ENCODE data around the gene HCFC1. TPM values are rescaled to one million over a fixed set of nuclear protein-coding genes. Genes with fewer than 3 reads are reported as not detected.

Gene HCFC1
- total and polyA plus RNA-seq, 5 experiments from 2014 or later, result 3.3 to 64.9 (median 11.9) TPM

- Mint-ChIP-seq H3K4me3 (peak overlapping the region in 2 of 10 donors; percentile 37 to 43), H3K9me3 (peaks cover 0 to 6% (median 0%) of the 10 kb centered on the region in 9 donors), H3K4me1 (peaks cover 27 to 58% (median 50%) of the 10 kb centered on the region in 4 donors), H3K36me3 (peaks cover 0 to under 1% (median 0%) of the 10 kb centered on the region in 3 donors), H3K27ac (peak overlapping the region in 1 of 10 donors; percentile 41), H3K27me3 (peaks cover 0 to 1% (median 0%) of the 10 kb centered on the region in 5 donors)
- ATAC-seq (no peak), DNase-seq (no peak)
- POLR2A ChIA-PET, result interaction anchor here (0.7 to 11.6 kb wide), 3 partner anchors 22 to 142 kb away, joined by 4 to 144 read pairs (median 4); partner anchors contain the start of gene ARHGAP4
These were observed 69.2 kb downstream of the HCFC1 start for GRCh38 chrX:153902385-153902784.

DNA sequence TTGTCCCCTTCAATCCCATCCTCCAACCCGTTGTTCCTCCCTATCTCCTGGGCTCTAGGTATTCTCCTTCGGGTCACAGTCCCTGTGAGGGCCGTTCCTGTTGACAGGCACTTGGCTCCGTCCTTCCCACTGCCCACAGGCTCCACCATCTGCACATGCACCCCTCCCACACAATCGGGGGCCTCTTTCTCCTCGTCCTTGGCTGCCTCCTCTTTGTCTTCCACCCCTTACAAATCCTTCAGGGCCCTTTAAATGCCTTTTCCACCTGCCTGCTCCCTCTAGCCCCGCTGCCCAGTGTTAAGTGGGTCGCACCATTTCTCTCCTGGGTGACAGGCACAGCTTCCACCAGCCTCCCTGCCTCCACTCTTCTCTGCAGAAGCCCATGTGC, 69.9 kb downstream of the HCFC1 start:
- no peak for ATAC-seq
- Mint-ChIP-seq H3K4me3 (peak overlapping the region in 8 of 10 donors; percentile 43 to 76 (median 57)), H3K4me1 (peaks cover 27 to 58% (median 50%) of the 10 kb centered on the region in 4 donors), H3K27ac (peak overlapping the region in 8 of 10 donors; percentile 34 to 84 (median 60)), H3K27me3 (peaks cover 0 to 1% (median 0%) of the 10 kb centered on the region in 5 donors), H3K36me3 (no peaks in the 10 kb centered on the region), H3K9me3 (peaks cover 0 to 6% (median 0%) of the 10 kb centered on the region in 9 donors)
- POLR2A ChIA-PET, result interaction anchor here (0.7 to 11.6 kb wide), 3 partner anchors 23 to 142 kb away, joined by 4 to 144 read pairs (median 4); partner anchors contain the start of gene ARHGAP4
- no peak for DNase-seq

GRCh38 chrX:153900831-153901752, 70.5 kb downstream of the HCFC1 start:
- Mint-ChIP-seq H3K9me3 (peaks cover 0 to 6% (median 0%) of the 10 kb centered on the region in 9 donors), H3K4me1 (peaks cover 30 to 57% (median 49%) of the 10 kb centered on the region in 4 donors), H3K27ac (peak overlapping the region in 7 of 10 donors; percentile 9 to 85 (median 37)), H3K4me3 (peak overlapping the region; percentile 3 to 76 (median 64)), H3K36me3 (no peaks in the 10 kb centered on the region), H3K27me3 (peaks cover 0 to 1% (median 0%) of the 10 kb centered on the region in 5 donors)
- POLR2A ChIA-PET, result interaction anchor here (0.7 to 1.4 kb wide), 6 partner anchors 8 to 330 kb away, joined by 3 to 5 read pairs (median 4); no protein-coding TSS in a partner anchor
- ATAC-seq, result peak; percentile 83 to 88
- peak; percentile 37 to 80 (median 56) for DNase-seq

GRCh38 chrX:153897899-153898298, 73.7 kb downstream of the HCFC1 start:
- POLR2A ChIA-PET, result interaction anchor here (0.7 kb wide), 1 partner anchor 430 kb away, joined by 4 read pairs; no protein-coding TSS in a partner anchor
- Mint-ChIP-seq H3K9me3 (peaks cover 0 to 7% (median 0%) of the 10 kb centered on the region in 9 donors), H3K4me1 (peaks cover 13 to 31% (median 27%) of the 10 kb centered on the region in 4 donors), H3K36me3 (no peaks in the 10 kb centered on the region), H3K27me3 (peaks cover 0 to 1% (median 0%) of the 10 kb centered on the region in 5 donors), H3K27ac (no peak overlapping the region), H3K4me3 (no peak overlapping the region)
- no peak for DNase-seq
- ATAC-seq, result no peak

Small RNA genes lying within 50 kb of the gene (microRNA-seq; reads per million reads assigned to microRNA genes)
- gene MIR3202-1 (ENCODE audit: borderline microRNAs expressed) (not detected), gene MIR3202-2 (ENCODE audit: borderline microRNAs expressed) (not detected), gene MIR718 (ENCODE audit: borderline microRNAs expressed) (not detected)

Other genes starting within 250 kb of the HCFC1 start
- 100 to 1,000 TPM; 108 to 118 TPM for gene BCAP31, start 247.4 kb downstream of the HCFC1 start, total RNA-seq
- 100 to 1,000 TPM; 298 to 328 (median 319) TPM for gene BCAP31, start 247.4 kb downstream of the HCFC1 start, polyA plus RNA-seq
- gene ABCD1, start 247.0 kb downstream of the HCFC1 start, total RNA-seq, result 1 to 10 TPM; 5.8 to 7.3 TPM
- 1 to 10 TPM; 1.1 to 2.1 (median 2.0) TPM for gene ABCD1, start 247.0 kb downstream of the HCFC1 start, polyA plus RNA-seq
- under 1 TPM; 0.34 to 0.41 TPM for gene PLXNB3, start 207.6 kb downstream of the HCFC1 start, total RNA-seq
- not detected for gene PLXNB3, start 207.6 kb downstream of the HCFC1 start, polyA plus RNA-seq
- gene SRPK3, start 190.8 kb downstream of the HCFC1 start, total RNA-seq, result not detected
- not detected for gene SRPK3, start 190.8 kb downstream of the HCFC1 start, polyA plus RNA-seq
- gene IDH3G, start 177.4 kb downstream of the HCFC1 start, total RNA-seq, result 10 to 100 TPM; 47.7 to 51.2 TPM
- gene IDH3G, start 177.4 kb downstream of the HCFC1 start, polyA plus RNA-seq, result 100 to 1,000 TPM in 2 of 3 donors, 10 to 100 TPM in 1; 71.9 to 109 (median 100) TPM
- gene SSR4, start 177.2 kb downstream of the HCFC1 start, total RNA-seq, result 100 to 1,000 TPM; 120 to 128 TPM
- 100 to 1,000 TPM; 389 to 522 (median 451) TPM for gene SSR4, start 177.2 kb downstream of the HCFC1 start, polyA plus RNA-seq
- gene PDZD4, start 141.3 kb downstream of the HCFC1 start, total RNA-seq, result under 1 TPM; 0.31 to 0.66 TPM
- gene PDZD4, start 141.3 kb downstream of the HCFC1 start, polyA plus RNA-seq, result 1 to 10 TPM in 1 of 3 donors, under 1 TPM in 1, not detected in 1; 0.41 to 1.5 TPM
- under 1 TPM; 0.16 to 0.23 TPM for gene L1CAM, start 85.6 kb downstream of the HCFC1 start, total RNA-seq
- gene L1CAM, start 85.6 kb downstream of the HCFC1 start, polyA plus RNA-seq, result not detected
- not detected for gene AVPR2, start 67.1 kb downstream of the HCFC1 start, total RNA-seq
- gene AVPR2, start 67.1 kb downstream of the HCFC1 start, polyA plus RNA-seq, result not detected
- 100 to 1,000 TPM; 324 to 353 TPM for gene ARHGAP4, start 45.6 kb downstream of the HCFC1 start, total RNA-seq
- 100 to 1,000 TPM in 1 of 3 donors, 10 to 100 TPM in 2; 58.9 to 112 (median 96.6) TPM for gene ARHGAP4, start 45.6 kb downstream of the HCFC1 start, polyA plus RNA-seq
- 10 to 100 TPM; 72.1 to 80.8 TPM for gene NAA10, start 36.8 kb downstream of the HCFC1 start, total RNA-seq
- 10 to 100 TPM; 66.8 to 73.3 (median 71.3) TPM for gene NAA10, start 36.8 kb downstream of the HCFC1 start, polyA plus RNA-seq
- gene RENBP, start 27.2 kb downstream of the HCFC1 start, total RNA-seq, result 10 to 100 TPM; 17.8 to 18.2 TPM
- gene RENBP, start 27.2 kb downstream of the HCFC1 start, polyA plus RNA-seq, result under 1 TPM; 0.49 to 0.96 (median 0.73) TPM
- 10 to 100 TPM in 1 of 2 experiments, 1 to 10 TPM in 1; 9.3 to 11.2 TPM for gene TMEM187, start 936 bp upstream of the HCFC1 start, total RNA-seq
- gene TMEM187, start 936 bp upstream of the HCFC1 start, polyA plus RNA-seq, result 10 to 100 TPM in 1 of 3 donors, 1 to 10 TPM in 2; 3.1 to 13.6 (median 8.9) TPM
- gene IRAK1, start 48.1 kb upstream of the HCFC1 start, total RNA-seq, result 10 to 100 TPM; 68.8 to 76.6 TPM
- 10 to 100 TPM; 23.9 to 44.7 (median 27.8) TPM for gene IRAK1, start 48.1 kb upstream of the HCFC1 start, polyA plus RNA-seq
- 10 to 100 TPM; 87.7 to 88.3 TPM for gene MECP2, start 125.9 kb upstream of the HCFC1 start, total RNA-seq
- gene MECP2, start 125.9 kb upstream of the HCFC1 start, polyA plus RNA-seq, result 10 to 100 TPM; 12.0 to 22.2 (median 12.2) TPM
- not detected for gene OPN1LW, start 172.4 kb upstream of the HCFC1 start, total RNA-seq
- gene OPN1LW, start 172.4 kb upstream of the HCFC1 start, polyA plus RNA-seq, result not detected
- not detected for gene OPN1MW, start 210.8 kb upstream of the HCFC1 start, total RNA-seq
- gene OPN1MW, start 210.8 kb upstream of the HCFC1 start, polyA plus RNA-seq, result not detected
- gene OPN1MW2, start 247.9 kb upstream of the HCFC1 start, total RNA-seq, result not detected
- gene OPN1MW2, start 247.9 kb upstream of the HCFC1 start, polyA plus RNA-seq, result not detected